HG03439 (cell line): ENCODE data around the gene LRRC10B.

Experiments
- ATAC-seq: cut with Tn5 transposase; IDR thresholded peaks from one replicate; pipeline ENCODE4 v1.9.1; 2021; ENCODE audit warnings: mild to moderate bottlenecking, moderate library complexity; ENCODE audit not compliant: unreplicated experiment

The LRRC10B gene

GRCh38 chr11:61544466-61544865 lies 35.9 kb downstream of the LRRC10B start:
- ATAC-seq, result no peak

GRCh38 chr11:61545341-61545740 lies 36.8 kb downstream of the LRRC10B start:
- ATAC-seq, result no peak

- ATAC-seq, result no peak
These were observed 37.4 kb downstream of the LRRC10B start for GRCh38 chr11:61545921-61546320.

- no peak for ATAC-seq
These were observed 38.1 kb downstream of the LRRC10B start for GRCh38 chr11:61546663-61547062.

- no peak for ATAC-seq
These were observed 38.7 kb downstream of the LRRC10B start for GRCh38 chr11:61547246-61547645.

GRCh38 chr11:61549177-61549576 lies 40.6 kb downstream of the LRRC10B start:
- ATAC-seq, result no peak

GRCh38 chr11:61549662-61550568 lies 41.4 kb downstream of the LRRC10B start:
- no peak for ATAC-seq

- no peak for ATAC-seq
These were observed 42.2 kb downstream of the LRRC10B start for GRCh38 chr11:61550665-61551227.

- no peak for ATAC-seq
These were observed 43.1 kb downstream of the LRRC10B start for GRCh38 chr11:61551634-61552033.

- ATAC-seq, result no peak
These were observed 43.6 kb downstream of the LRRC10B start for GRCh38 chr11:61552108-61552635.

- no peak for ATAC-seq
These were observed 45.0 kb downstream of the LRRC10B start for GRCh38 chr11:61553373-61554171.

- ATAC-seq, result no peak
These were observed 45.8 kb downstream of the LRRC10B start for GRCh38 chr11:61554172-61554988.

GRCh38 chr11:61555051-61555969 lies 46.8 kb downstream of the LRRC10B start:
- no peak for ATAC-seq

GRCh38 chr11:61555978-61556377 lies 47.4 kb downstream of the LRRC10B start:
- ATAC-seq, result no peak

- ATAC-seq, result no peak
These were observed 48.1 kb downstream of the LRRC10B start for GRCh38 chr11:61556621-61557020.
